ENCODE measurements around the gene GP9.

The GP9 gene

DNA sequence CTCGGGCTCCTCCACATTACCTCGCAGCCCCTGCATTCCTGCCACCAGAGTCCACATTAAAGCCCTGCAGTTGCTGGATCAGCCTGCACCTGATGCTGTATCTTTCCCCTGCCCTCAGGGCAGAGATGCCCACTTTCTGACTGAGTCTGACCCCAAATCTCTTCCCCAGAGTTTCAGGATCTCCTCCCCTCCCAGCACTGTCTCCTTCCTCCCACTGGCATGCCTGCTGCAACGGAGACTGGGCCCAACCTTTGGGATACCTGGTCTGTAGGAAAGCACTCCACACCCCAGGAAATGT is 20.6 kb upstream of the GP9 start:
- Histone ChIP-seq H3K4me3 (ENCODE audit: low read length) (no peak overlapping the region), H3K9me3 (replicated peaks; ENCODE audit: low read length) (no peaks in the 10 kb centered on the region), H3K9ac (ENCODE audit: low read depth, low read length) (no peak overlapping the region), H3K4me1 (ENCODE audit: control insufficient read depth, insufficient read depth, low read length) (no peaks in the 10 kb centered on the region), H3K4me2 (ENCODE audit: low read length) (no peak overlapping the region), H3K27me3 (ENCODE audit: control insufficient read depth, insufficient read depth, low read length) (peaks cover 58% of the 10 kb centered on the region), H3K36me3 (ENCODE audit: insufficient read depth, low read length) (no peaks in the 10 kb centered on the region)

DNA sequence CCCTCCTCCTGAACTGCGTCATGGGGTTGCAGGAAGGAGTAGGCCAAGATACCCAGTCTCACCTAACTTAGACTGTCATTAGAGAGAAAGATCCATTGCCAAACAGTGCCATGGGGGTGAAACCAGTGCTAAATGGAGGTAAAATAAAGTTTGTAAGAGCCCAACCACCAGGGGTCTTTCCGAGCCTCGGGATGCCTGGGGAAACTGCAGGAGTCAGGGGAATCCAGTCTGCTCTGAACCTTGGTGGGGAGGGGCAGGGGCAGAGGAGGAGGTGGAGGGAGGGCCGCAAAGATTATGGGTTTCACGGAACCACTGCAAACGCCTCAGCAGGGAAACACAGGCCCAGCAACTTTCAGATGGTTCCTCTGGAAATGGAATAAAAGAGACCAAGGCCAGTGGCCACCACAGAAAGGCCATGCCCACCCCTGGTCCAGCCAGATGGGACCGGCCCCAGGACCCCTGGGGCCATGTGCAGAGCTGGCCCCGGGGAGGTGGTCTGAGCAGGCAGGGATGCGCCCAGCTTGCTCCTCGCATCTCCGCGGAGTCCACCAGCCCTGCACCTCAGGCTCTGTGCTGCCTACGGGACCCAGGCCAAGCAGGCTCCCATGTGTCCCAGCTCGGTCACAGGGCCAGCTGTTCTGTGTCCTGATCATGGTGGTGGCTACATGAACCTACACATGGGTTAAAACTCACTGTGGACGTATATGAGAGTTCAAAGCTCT is 19.8 kb upstream of the GP9 start:
- H3K4me1 ChIP-seq (ENCODE audit: control insufficient read depth, insufficient read depth, low read length) = peaks cover 1% of the 10 kb centered on the region
- H3K4me2 ChIP-seq (ENCODE audit: low read length) = no peak overlapping the region
- no peaks in the 10 kb centered on the region for H3K9me3 ChIP-seq (replicated peaks; ENCODE audit: low read length)
- no peaks in the 10 kb centered on the region for H3K36me3 ChIP-seq (ENCODE audit: insufficient read depth, low read length)
- peaks cover 63% of the 10 kb centered on the region for H3K27me3 ChIP-seq (ENCODE audit: control insufficient read depth, insufficient read depth, low read length)
- H3K9ac ChIP-seq (ENCODE audit: low read depth, low read length) = no peak overlapping the region
- H3K4me3 ChIP-seq (ENCODE audit: low read length) = no peak overlapping the region

DNA sequence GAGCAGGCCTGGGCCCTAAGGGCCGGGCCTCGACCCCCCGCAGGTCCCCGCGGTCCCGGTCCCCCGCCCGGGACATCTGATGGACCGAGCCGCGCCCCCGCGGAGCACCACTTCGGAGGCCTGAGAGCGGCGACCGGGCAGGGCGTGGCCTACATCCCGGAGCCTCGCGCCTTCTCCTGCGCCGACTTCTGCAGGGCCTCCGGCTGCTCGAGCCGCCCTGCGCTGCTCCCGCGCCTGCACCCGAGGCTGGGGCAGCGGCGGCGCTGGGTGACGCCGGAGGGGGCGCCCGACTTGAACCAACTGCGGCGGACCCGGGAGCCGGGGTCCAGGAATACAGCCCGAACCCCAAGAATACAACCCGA is 14.9 kb upstream of the GP9 start:
- no peaks in the 10 kb centered on the region for H3K9me3 ChIP-seq (replicated peaks; ENCODE audit: low read length)
- H3K4me2 ChIP-seq (ENCODE audit: low read length) = peak overlapping the region; percentile 42
- peaks cover 49% of the 10 kb centered on the region for H3K27me3 ChIP-seq (ENCODE audit: control insufficient read depth, insufficient read depth, low read length)
- H3K36me3 ChIP-seq (ENCODE audit: insufficient read depth, low read length) = no peaks in the 10 kb centered on the region
- H3K9ac ChIP-seq (ENCODE audit: low read depth, low read length) = no peak overlapping the region
- H3K4me3 ChIP-seq (ENCODE audit: low read length) = peak overlapping the region; percentile 34
- H3K4me1 ChIP-seq (ENCODE audit: control insufficient read depth, insufficient read depth, low read length) = peaks cover 4% of the 10 kb centered on the region

DNA sequence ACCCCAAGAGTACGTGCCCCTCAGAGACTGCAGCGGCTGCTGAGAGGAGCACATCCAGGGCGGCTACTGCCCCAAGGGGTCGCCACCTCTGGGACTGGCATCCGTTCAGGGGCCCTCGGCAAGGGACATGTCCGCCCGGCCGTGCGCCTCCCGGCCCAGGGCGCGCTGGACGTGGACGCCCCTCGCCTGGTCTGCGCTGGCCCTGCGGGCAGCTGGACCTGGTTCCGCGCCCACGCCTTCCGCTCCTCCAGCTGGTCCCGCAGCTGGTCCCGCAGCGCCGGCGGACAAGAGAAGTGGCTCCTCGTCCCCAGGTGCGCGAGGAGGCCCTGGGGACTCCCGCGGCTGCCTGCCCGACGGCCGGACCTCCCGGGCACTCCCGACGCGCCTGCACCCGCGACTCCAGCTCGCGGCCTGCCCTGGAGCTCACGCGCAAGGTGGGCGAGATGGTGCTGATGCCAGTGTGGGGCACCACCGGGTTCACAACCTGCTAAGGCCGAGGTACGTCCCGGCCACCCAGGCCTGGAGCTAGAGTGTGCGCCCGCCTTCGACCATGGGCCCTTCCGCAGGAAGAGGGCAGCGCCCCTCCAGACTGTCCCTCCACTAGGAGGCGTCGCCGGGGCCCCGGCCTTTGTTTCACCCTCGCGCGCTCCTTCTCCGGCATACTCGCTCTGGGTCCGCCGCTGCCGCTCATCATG is 14.4 kb upstream of the GP9 start:
- Histone ChIP-seq H3K4me1 (ENCODE audit: control insufficient read depth, insufficient read depth, low read length) (peaks cover 4% of the 10 kb centered on the region), H3K36me3 (ENCODE audit: insufficient read depth, low read length) (no peaks in the 10 kb centered on the region), H3K4me3 (ENCODE audit: low read length) (peak overlapping the region; percentile 34), H3K27me3 (ENCODE audit: control insufficient read depth, insufficient read depth, low read length) (peaks cover 53% of the 10 kb centered on the region), H3K9me3 (replicated peaks; ENCODE audit: low read length) (no peaks in the 10 kb centered on the region), H3K4me2 (ENCODE audit: low read length) (peak overlapping the region; percentile 42), H3K9ac (ENCODE audit: low read depth, low read length) (no peak overlapping the region)

DNA sequence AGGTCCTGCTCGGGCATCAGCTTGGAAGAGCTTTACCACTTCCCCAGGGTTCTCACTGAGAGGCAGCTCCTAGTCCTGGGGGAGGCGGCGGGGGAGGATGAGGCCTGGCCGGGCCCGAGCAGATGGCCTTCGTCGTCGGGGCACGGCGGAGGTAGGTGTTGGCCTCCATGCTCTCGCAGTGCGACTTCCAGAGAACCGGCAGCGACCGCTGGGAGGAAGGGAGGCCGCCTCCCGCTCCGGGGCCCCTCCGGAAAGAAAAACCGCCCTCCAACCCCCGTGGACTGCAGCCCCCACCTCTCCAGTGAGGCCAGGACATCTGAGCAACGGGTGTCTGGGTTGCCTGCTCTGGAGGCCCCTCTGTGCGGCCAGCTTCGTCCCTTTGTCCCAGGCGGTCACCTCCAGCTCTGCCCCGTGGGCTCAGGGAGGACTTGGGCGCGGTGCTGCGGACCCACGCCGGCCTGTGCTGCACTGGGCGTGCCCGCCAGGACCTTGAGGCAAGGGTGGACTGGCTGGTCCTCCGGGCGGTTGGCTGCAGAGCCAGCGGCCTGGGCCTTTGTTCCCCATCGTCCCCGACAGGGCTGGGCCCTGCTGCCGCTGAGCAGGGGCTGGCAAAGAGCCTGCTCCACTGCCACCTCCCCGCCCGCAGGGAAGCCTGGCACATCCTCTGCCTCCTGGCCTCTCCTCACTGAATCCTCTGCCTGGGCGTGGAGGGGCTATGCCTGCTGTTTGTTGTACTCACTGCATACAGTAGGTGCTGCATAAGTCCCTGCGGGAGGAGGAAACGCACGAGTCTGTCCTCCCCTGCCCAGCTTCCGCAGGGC is 13.6 kb upstream of the GP9 start:
- Histone ChIP-seq H3K27me3 (ENCODE audit: control insufficient read depth, insufficient read depth, low read length) (peaks cover 50% of the 10 kb centered on the region), H3K9ac (ENCODE audit: low read depth, low read length) (no peak overlapping the region), H3K4me3 (ENCODE audit: low read length) (no peak overlapping the region), H3K4me2 (ENCODE audit: low read length) (no peak overlapping the region), H3K36me3 (ENCODE audit: insufficient read depth, low read length) (no peaks in the 10 kb centered on the region), H3K4me1 (ENCODE audit: control insufficient read depth, insufficient read depth, low read length) (peaks cover 4% of the 10 kb centered on the region), H3K9me3 (replicated peaks; ENCODE audit: low read length) (no peaks in the 10 kb centered on the region)

DNA sequence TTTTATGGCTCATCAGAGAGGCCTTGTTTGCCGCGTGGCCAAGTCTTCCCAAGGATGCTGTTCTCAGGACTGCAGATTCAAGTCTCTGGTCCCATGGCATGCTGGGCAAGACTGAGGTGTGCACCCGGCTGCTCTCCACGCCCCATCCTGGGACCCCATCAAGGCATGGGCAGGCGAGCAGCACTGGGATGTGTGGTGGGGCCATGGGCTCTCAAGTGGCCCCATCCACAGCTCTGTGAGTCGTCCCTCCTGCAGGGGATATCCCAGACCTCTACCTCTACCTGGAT is 13.1 kb upstream of the GP9 start:
- no peak overlapping the region for H3K4me2 ChIP-seq (ENCODE audit: low read length)
- no peaks in the 10 kb centered on the region for H3K36me3 ChIP-seq (ENCODE audit: insufficient read depth, low read length)
- H3K9me3 ChIP-seq (replicated peaks; ENCODE audit: low read length) = no peaks in the 10 kb centered on the region
- no peak overlapping the region for H3K9ac ChIP-seq (ENCODE audit: low read depth, low read length)
- H3K27me3 ChIP-seq (ENCODE audit: control insufficient read depth, insufficient read depth, low read length) = peaks cover 44% of the 10 kb centered on the region
- H3K4me1 ChIP-seq (ENCODE audit: control insufficient read depth, insufficient read depth, low read length) = peaks cover 4% of the 10 kb centered on the region
- no peak overlapping the region for H3K4me3 ChIP-seq (ENCODE audit: low read length)

DNA sequence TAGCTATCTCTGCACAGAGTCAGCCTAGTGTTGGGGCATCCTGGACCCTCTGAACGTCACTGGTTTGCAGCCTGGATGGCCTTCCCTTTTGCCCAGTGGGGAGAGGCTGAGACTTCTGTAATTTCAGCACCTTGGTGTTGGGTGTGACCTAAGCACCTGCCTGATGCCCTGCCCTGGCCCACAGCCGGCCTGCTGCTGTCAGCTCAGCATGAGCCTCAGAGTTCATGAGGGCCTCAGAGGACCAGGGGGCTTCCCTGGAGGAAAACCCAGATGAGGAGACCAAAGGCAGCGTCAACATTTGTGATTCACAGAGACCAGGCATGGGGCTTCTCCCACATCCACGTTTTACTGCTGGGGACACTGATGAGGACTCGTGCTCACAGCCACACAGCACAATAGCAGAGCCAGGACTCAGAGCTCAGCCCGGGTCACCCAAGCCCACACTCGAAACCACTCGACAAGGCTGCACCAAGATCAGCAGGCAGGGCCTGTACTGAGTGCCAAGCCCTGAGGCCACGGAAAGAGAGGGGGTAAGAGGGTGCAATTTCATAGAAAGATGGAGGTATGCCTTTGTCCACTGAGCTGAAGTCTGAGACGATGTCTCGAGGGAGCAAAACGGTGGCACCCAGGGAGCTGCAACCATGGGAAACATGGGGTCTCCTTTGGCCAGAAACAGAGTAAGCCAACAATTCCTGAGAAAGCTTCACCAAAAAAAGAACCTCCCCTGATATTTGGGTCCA is 9.9 kb upstream of the GP9 start:
- peaks cover 8% of the 10 kb centered on the region for H3K4me1 ChIP-seq (ENCODE audit: control insufficient read depth, insufficient read depth, low read length)
- no peaks in the 10 kb centered on the region for H3K9me3 ChIP-seq (replicated peaks; ENCODE audit: low read length)

DNA sequence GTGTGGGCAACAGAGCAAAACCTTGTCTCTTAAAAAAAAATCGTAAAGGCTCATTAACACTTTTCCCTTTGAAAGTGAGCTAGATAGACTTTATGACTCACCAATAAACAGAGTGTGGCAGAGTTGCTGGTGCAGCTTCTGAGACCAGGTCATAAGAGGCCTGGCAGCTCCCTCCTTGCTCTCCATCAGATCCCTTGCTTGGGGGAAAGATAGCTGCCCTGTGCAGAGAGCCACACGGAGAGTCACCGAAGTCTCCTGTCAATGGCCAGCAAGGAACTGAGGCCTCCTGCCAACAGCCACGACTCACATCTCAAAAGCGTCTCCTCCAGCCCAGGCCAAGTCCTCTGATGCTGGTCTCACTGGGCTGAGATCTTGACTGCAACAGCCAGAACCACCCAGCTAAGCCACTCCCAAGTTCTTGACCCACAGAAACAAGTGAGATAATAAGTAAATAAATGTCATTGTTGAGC is 8.7 kb upstream of the GP9 start:
- H3K4me3 ChIP-seq (ENCODE audit: low read length) = no peak overlapping the region
- no peak overlapping the region for H3K4me2 ChIP-seq (ENCODE audit: low read length)
- H3K27me3 ChIP-seq (ENCODE audit: control insufficient read depth, insufficient read depth, low read length) = peaks cover 32% of the 10 kb centered on the region
- no peaks in the 10 kb centered on the region for H3K36me3 ChIP-seq (ENCODE audit: insufficient read depth, low read length)
- H3K4me1 ChIP-seq (ENCODE audit: control insufficient read depth, insufficient read depth, low read length) = peaks cover 5% of the 10 kb centered on the region
- H3K9ac ChIP-seq (ENCODE audit: low read depth, low read length) = no peak overlapping the region
- H3K9me3 ChIP-seq (replicated peaks; ENCODE audit: low read length) = no peaks in the 10 kb centered on the region

More for the DNA sequence above, 9.9 kb upstream of the GP9 start:
- no peak overlapping the region for H3K9ac ChIP-seq (ENCODE audit: low read depth, low read length)
- H3K4me3 ChIP-seq (ENCODE audit: low read length) = no peak overlapping the region
- H3K4me2 ChIP-seq (ENCODE audit: low read length) = no peak overlapping the region
- H3K36me3 ChIP-seq (ENCODE audit: insufficient read depth, low read length) = no peaks in the 10 kb centered on the region
- peaks cover 30% of the 10 kb centered on the region for H3K27me3 ChIP-seq (ENCODE audit: control insufficient read depth, insufficient read depth, low read length)

DNA sequence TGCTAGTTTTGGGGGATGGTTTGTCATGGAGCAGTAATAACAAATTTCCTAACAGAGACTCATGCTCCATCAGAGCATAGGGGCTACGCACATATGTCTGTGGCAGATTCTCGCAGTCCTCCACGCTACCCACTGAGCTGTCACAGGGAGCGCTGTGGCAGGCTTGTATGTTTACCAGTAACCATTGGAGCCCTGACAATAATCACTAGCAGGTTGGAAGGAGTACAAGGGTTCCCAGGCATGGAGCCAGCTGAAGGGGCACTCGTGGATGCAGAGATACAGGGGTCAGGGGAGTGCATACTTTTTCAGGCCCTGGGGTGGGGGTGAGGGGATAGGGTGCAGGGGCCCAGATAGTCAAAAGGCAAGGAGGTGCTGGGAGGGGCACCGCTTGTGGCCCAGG is 7.9 kb upstream of the GP9 start:
- Histone ChIP-seq H3K36me3 (ENCODE audit: insufficient read depth, low read length) (no peaks in the 10 kb centered on the region), H3K4me2 (ENCODE audit: low read length) (no peak overlapping the region), H3K4me3 (ENCODE audit: low read length) (no peak overlapping the region), H3K9me3 (replicated peaks; ENCODE audit: low read length) (no peaks in the 10 kb centered on the region), H3K4me1 (ENCODE audit: control insufficient read depth, insufficient read depth, low read length) (peaks cover 5% of the 10 kb centered on the region), H3K27me3 (ENCODE audit: control insufficient read depth, insufficient read depth, low read length) (peaks cover 32% of the 10 kb centered on the region), H3K9ac (ENCODE audit: low read depth, low read length) (no peak overlapping the region)

DNA sequence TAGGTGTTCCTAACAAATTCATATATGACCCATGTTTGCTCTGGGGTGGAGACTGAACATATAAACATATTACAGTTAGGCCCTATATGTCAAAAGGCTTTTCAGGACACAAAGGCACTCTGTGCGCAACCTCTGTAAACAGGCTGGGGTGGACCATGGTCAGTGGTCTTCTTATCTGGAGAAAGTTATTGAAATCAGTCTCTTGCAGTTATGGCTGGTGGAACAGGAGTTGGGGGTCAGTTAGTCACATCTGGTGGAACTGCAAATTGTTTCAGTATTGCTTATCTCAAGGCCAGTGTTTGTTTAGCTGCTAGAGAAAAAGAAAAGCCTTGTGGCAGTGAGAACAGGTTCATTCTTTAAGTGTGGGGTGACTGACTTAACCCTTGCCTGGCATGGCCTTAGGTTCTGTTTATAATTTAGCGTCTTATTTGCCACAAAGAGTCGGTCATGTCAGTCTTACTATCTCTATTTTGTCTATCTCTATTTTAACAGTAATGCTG is 5.9 kb upstream of the GP9 start:
- Histone ChIP-seq H3K27me3 (ENCODE audit: control insufficient read depth, insufficient read depth, low read length) (peaks cover 48% of the 10 kb centered on the region), H3K4me2 (ENCODE audit: low read length) (no peak overlapping the region), H3K9me3 (replicated peaks; ENCODE audit: low read length) (no peaks in the 10 kb centered on the region), H3K4me3 (ENCODE audit: low read length) (no peak overlapping the region), H3K4me1 (ENCODE audit: control insufficient read depth, insufficient read depth, low read length) (peaks cover 5% of the 10 kb centered on the region), H3K36me3 (ENCODE audit: insufficient read depth, low read length) (no peaks in the 10 kb centered on the region), H3K9ac (ENCODE audit: low read depth, low read length) (no peak overlapping the region)

DNA sequence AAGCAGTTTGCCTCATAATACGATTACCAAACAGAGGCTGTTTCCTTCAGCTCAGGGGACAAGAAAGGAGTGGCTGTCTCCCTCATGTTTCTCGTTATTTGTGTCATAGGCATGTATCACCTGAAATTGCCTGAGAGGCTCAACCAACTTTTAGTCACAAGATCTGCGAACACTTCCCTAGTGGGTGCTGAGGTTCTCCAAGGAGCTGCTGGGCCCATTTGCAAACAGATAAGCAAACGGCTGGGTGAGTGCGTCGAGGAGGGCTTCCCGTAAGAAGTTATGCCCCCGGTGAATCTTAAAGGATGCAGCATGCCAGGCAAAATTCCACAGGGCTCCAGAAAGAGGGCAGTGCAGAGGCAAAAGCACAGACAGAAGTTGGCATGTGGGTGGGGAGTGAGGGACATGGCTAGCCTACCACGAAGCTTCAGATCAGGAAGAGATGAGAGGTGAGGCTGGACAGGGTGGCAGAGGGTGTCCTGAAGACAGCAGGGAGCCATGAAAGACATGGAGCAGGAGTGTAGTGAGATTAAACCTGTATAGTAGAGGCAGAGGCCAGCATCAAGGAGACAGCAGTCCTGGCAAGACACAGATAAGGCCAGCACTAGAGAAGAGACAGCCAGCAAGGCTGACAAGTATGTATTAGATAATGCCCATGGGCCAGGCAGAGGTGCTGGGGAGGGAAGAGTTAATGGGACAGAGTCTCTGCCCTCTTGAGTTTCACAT is 4.0 kb upstream of the GP9 start:
- no peak overlapping the region for H3K4me2 ChIP-seq (ENCODE audit: low read length)
- peaks cover 49% of the 10 kb centered on the region for H3K27me3 ChIP-seq (ENCODE audit: control insufficient read depth, insufficient read depth, low read length)
- H3K4me1 ChIP-seq (ENCODE audit: control insufficient read depth, insufficient read depth, low read length) = peaks cover 5% of the 10 kb centered on the region
- H3K9me3 ChIP-seq (replicated peaks; ENCODE audit: low read length) = no peaks in the 10 kb centered on the region
- H3K36me3 ChIP-seq (ENCODE audit: insufficient read depth, low read length) = no peaks in the 10 kb centered on the region
- no peak overlapping the region for H3K4me3 ChIP-seq (ENCODE audit: low read length)
- no peak overlapping the region for H3K9ac ChIP-seq (ENCODE audit: low read depth, low read length)
